Natural killer cell treated with Interleukin-12 subunit alpha and Interleukin-12 subunit beta and Interleukin-15 and Interleukin-18, amount 100 ng/mL, for 72 hours (primary cell): ENCODE measurements around the gene TNNT2. TPM values are rescaled to one million over a fixed set of nuclear protein-coding genes. Genes with fewer than 3 reads are reported as not detected.

Experiments
- ATAC-seq, 2 donors: fragments of 150-1000 bp; cut with Tn5 transposase in 1 of 2; sonication (Bioruptor Pico), chemical (Tn5 transposase) in 1 of 2; 2 replicates each; pipeline ENCODE4 v1.10.0; 2021
- DNase-seq: peaks from one replicate; pipeline ENCODE4 v3.0.0; 2022; ENCODE audit warnings: low spot score
- H3K27ac Mint-ChIP-seq, 2 donors: 1 replicate in 1 of 2; 2 replicates in 1 of 2; pipeline ENCODE4 v1.8.0; 2022; ENCODE audit warnings: mixed read lengths in 2 of 2, mild to moderate bottlenecking in 1 of 2, moderate library complexity in 1 of 2
- H3K27me3 Mint-ChIP-seq, 2 donors: 1 replicate in 1 of 2; 2 replicates in 1 of 2; pipeline ENCODE4 v1.8.0; 2022; ENCODE audit warnings: mixed read lengths in 2 of 2
- H3K36me3 Mint-ChIP-seq: one replicate; pipeline ENCODE4 v1.8.0; 2022; ENCODE audit warnings: mixed read lengths
- H3K4me1 Mint-ChIP-seq, 2 donors: 1 replicate in 1 of 2; 2 replicates in 1 of 2; pipeline ENCODE4 v1.8.0; 2022; ENCODE audit warnings: low read depth in 2 of 2, mixed read lengths in 2 of 2, mild to moderate bottlenecking in 1 of 2
- H3K4me3 Mint-ChIP-seq: one replicate; pipeline ENCODE4 v1.8.0; 2022; ENCODE audit warnings: mixed read lengths
- H3K9me3 Mint-ChIP-seq: 2 replicates; pipeline ENCODE4 v1.8.0; 2022; ENCODE audit warnings: mixed read lengths
- total RNA-seq, 2 donors: library from RNA; stranded (reverse); gene quantifications; one replicate each; pipeline ENCODE4 v1.2.3, GENCODE V29; 2022

TNNT2 gene
- total RNA-seq, 2 donors from 2014 or later, result not detected

- Mint-ChIP-seq H3K4me1 (no peaks in the 10 kb centered on the region), H3K4me3 (no peak overlapping the region), H3K36me3 (no peaks in the 10 kb centered on the region), H3K27me3 (peaks cover 8 to 9% of the 10 kb centered on the region in 2 donors), H3K9me3 (no peaks in the 10 kb centered on the region), H3K27ac (no peak overlapping the region)
- no peak for DNase-seq
- ATAC-seq, result no peak
Observed at GRCh38 chr1:201361652-201362504, 15.6 kb downstream of the TNNT2 start.

- Mint-ChIP-seq H3K9me3 (no peaks in the 10 kb centered on the region), H3K27ac (no peak overlapping the region), H3K4me3 (no peak overlapping the region), H3K4me1 (no peaks in the 10 kb centered on the region), H3K36me3 (no peaks in the 10 kb centered on the region), H3K27me3 (peaks cover 8 to 9% of the 10 kb centered on the region in 2 donors)
- ATAC-seq, result no peak
- no peak for DNase-seq
Observed at GRCh38 chr1:201360901-201361651, 16.4 kb downstream of the TNNT2 start.

GRCh38 chr1:201360486-201360885 is 17.0 kb downstream of the TNNT2 start:
- Mint-ChIP-seq H3K27ac (no peak overlapping the region), H3K27me3 (peaks cover 8 to 9% of the 10 kb centered on the region in 2 donors), H3K4me1 (no peaks in the 10 kb centered on the region), H3K9me3 (no peaks in the 10 kb centered on the region), H3K4me3 (no peak overlapping the region), H3K36me3 (no peaks in the 10 kb centered on the region)
- DNase-seq, result no peak
- no peak for ATAC-seq

DNA sequence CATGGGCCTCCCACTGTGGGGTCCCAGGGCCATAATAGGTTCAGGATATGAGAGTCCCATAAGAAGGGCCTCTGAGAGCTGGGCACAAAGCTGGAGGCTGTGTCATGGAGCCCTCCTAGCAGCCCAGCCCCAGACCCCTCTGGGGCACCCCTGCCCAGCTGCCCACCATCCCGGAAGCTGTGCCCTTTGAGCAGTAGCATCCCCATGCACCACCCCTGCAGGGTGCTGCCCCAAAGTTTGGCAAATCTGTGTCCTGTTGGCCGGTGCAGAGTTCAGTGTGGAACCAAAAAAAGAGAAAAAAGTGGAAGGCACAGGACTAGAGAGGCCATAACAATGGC is 17.6 kb downstream of the TNNT2 start:
- Mint-ChIP-seq H3K27me3 (peaks cover 8 to 9% of the 10 kb centered on the region in 2 donors), H3K36me3 (no peaks in the 10 kb centered on the region), H3K4me1 (no peaks in the 10 kb centered on the region), H3K27ac (no peak overlapping the region), H3K4me3 (no peak overlapping the region), H3K9me3 (no peaks in the 10 kb centered on the region)
- no peak for DNase-seq
- peak; percentile 2 to 7 for ATAC-seq

- no peak for DNase-seq
- Mint-ChIP-seq H3K4me1 (no peaks in the 10 kb centered on the region), H3K9me3 (no peaks in the 10 kb centered on the region), H3K4me3 (no peak overlapping the region), H3K36me3 (no peaks in the 10 kb centered on the region), H3K27me3 (peaks cover 8 to 9% of the 10 kb centered on the region in 2 donors), H3K27ac (no peak overlapping the region)
- ATAC-seq, result peak in 1 of 2 donors; percentile 2
Observed at GRCh38 chr1:201359031-201359872, 18.2 kb downstream of the TNNT2 start.

- H3K9me3 Mint-ChIP-seq, result no peaks in the 10 kb centered on the region
- no peaks in the 10 kb centered on the region for H3K36me3 Mint-ChIP-seq
- H3K4me1 Mint-ChIP-seq, result no peaks in the 10 kb centered on the region
- DNase-seq, result no peak
- no peak overlapping the region for H3K4me3 Mint-ChIP-seq
- H3K27me3 Mint-ChIP-seq, result peaks cover 8 to 9% of the 10 kb centered on the region in 2 donors
- no peak for ATAC-seq
- no peak overlapping the region for H3K27ac Mint-ChIP-seq
Observed at GRCh38 chr1:201358596-201358995, 18.9 kb downstream of the TNNT2 start.

GRCh38 chr1:201357636-201358348 is 19.7 kb downstream of the TNNT2 start:
- H3K27ac Mint-ChIP-seq, result no peak overlapping the region
- H3K27me3 Mint-ChIP-seq, result peaks cover 5 to 8% of the 10 kb centered on the region in 2 donors
- no peak overlapping the region for H3K4me3 Mint-ChIP-seq
- ATAC-seq, result no peak
- no peak for DNase-seq
- H3K4me1 Mint-ChIP-seq, result no peaks in the 10 kb centered on the region
- no peaks in the 10 kb centered on the region for H3K36me3 Mint-ChIP-seq
- no peaks in the 10 kb centered on the region for H3K9me3 Mint-ChIP-seq

GRCh38 chr1:201357211-201357610 is 20.3 kb downstream of the TNNT2 start:
- H3K4me1 Mint-ChIP-seq, result no peaks in the 10 kb centered on the region
- no peak overlapping the region for H3K4me3 Mint-ChIP-seq
- H3K27ac Mint-ChIP-seq, result no peak overlapping the region
- H3K36me3 Mint-ChIP-seq, result no peaks in the 10 kb centered on the region
- no peaks in the 10 kb centered on the region for H3K9me3 Mint-ChIP-seq
- H3K27me3 Mint-ChIP-seq, result peaks cover 3 to 4% of the 10 kb centered on the region in 2 donors
- ATAC-seq (no peak), DNase-seq (no peak)

- Mint-ChIP-seq H3K4me3 (no peak overlapping the region), H3K36me3 (no peaks in the 10 kb centered on the region), H3K4me1 (no peaks in the 10 kb centered on the region), H3K9me3 (no peaks in the 10 kb centered on the region), H3K27ac (no peak overlapping the region), H3K27me3 (peaks cover 1 to 3% of the 10 kb centered on the region in 2 donors)
- ATAC-seq, result no peak
- DNase-seq, result no peak
Observed at GRCh38 chr1:201356701-201357100, 20.8 kb downstream of the TNNT2 start.

DNA sequence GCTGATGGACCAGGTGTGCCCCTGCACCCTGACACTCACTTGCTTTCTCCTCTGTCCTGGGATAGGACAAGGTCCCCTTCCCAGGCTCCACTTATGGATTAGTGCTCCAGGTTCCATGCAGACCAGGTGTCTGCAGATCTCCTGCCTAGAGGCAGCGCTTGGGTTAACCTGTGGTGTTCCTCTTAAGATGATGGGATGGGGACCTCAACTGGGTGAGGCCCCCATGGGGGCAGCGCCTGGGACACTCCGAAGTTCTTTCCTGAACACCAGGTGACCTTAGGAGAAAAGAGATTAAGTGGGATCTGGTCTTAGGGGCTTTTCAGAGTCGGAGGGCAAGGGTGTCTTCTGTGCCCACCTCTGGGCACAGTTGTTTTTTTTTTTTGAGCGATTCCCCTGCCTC is 21.2 kb downstream of the TNNT2 start:
- DNase-seq, result no peak
- Mint-ChIP-seq H3K4me1 (no peaks in the 10 kb centered on the region), H3K4me3 (no peak overlapping the region), H3K27ac (no peak overlapping the region), H3K36me3 (no peaks in the 10 kb centered on the region), H3K27me3 (peaks cover 5 to 8% of the 10 kb centered on the region in 2 donors), H3K9me3 (no peaks in the 10 kb centered on the region)
- ATAC-seq, result no peak

DNA sequence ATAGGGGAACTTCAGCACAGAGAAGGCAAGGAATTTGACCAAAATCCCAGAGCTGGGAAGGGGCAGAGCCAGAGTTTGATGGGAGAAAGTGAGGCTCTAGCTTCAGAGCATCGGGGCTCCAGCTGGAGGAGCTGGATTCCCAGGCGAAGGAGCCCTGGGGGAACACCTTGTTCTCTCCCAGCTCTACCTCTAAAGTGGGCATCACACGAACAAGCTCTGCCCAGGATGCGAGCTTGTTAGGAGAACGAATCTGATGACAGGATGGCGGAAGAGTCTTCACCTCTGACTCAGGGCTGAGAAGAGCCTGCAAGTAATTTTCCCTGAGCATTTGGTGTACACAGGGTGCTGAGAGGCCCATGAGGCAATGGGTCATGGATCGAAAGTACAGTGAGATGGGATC is 22.0 kb downstream of the TNNT2 start:
- H3K9me3 Mint-ChIP-seq, result no peaks in the 10 kb centered on the region
- H3K27me3 Mint-ChIP-seq, result peaks cover 8 to 10% of the 10 kb centered on the region in 2 donors

GRCh38 chr1:201354901-201355295 is 22.6 kb downstream of the TNNT2 start:
- H3K36me3 Mint-ChIP-seq, result no peaks in the 10 kb centered on the region
- no peak overlapping the region for H3K4me3 Mint-ChIP-seq
- no peak overlapping the region for H3K27ac Mint-ChIP-seq
- DNase-seq, result no peak
- H3K4me1 Mint-ChIP-seq, result no peaks in the 10 kb centered on the region
- peaks cover 8 to 10% of the 10 kb centered on the region in 2 donors for H3K27me3 Mint-ChIP-seq
- no peaks in the 10 kb centered on the region for H3K9me3 Mint-ChIP-seq
- ATAC-seq, result no peak

More for the DNA sequence above, 22.0 kb downstream of the TNNT2 start:
- no peaks in the 10 kb centered on the region for H3K4me1 Mint-ChIP-seq
- DNase-seq, result no peak
- no peak for ATAC-seq
- no peak overlapping the region for H3K27ac Mint-ChIP-seq
- no peaks in the 10 kb centered on the region for H3K36me3 Mint-ChIP-seq
- H3K4me3 Mint-ChIP-seq, result no peak overlapping the region
